Dermis microvascular lymphatic vessel endothelial cell (primary cell): ENCODE data around the gene GPR156. TPM values are rescaled to one million over a fixed set of nuclear protein-coding genes. Genes with fewer than 3 reads are reported as not detected.
"Not testable (repeated sequence)": the region's sequence is repeated elsewhere in the genome, so short reads cannot be mapped to it uniquely, and the experiment has no call there.

ENCODE experiments used
- DNase-seq, 2 donors: peaks; one replicate each; pipeline versions ENCODE4 v3.0.0 to v3.0.0-alpha.2; 2010; ENCODE audit warnings: low read depth in 2 of 2
- total RNA-seq: library from RNA; depleted of rRNA; stranded (reverse); fragments of >200 nt; gene quantifications from 2 replicates; pipeline ENCODE4 v1.2.1, GENCODE V29; 2014

Gene GPR156
- total RNA-seq = under 0.01 TPM in 2 replicates

GRCh38 chr3:120284747-120285507 is at the start of gene GPR156:
Gene GPR156, minus strand, starts transcription at chr3:120285222. Its CDS starts 41,124 bp downstream, at chr3:120244098.
- DNase-seq = peak in 1 of 2 donors; percentile 2

GRCh38 chr3:120332646-120333045 is 47.6 kb upstream of the GPR156 start:
- DNase-seq = no peak

- no peak for DNase-seq
Observed at GRCh38 chr3:120331076-120331475, 46.1 kb upstream of the GPR156 start.

GRCh38 chr3:120326784-120327183 is 41.8 kb upstream of the GPR156 start:
- DNase-seq = no peak

- no peak for DNase-seq
Observed at GRCh38 chr3:120324190-120324589, 39.2 kb upstream of the GPR156 start.

GRCh38 chr3:120323761-120324160 is 38.7 kb upstream of the GPR156 start:
- DNase-seq = not testable (repeated sequence)

- no peak for DNase-seq
Observed at GRCh38 chr3:120311863-120312794, 27.1 kb upstream of the GPR156 start.

GRCh38 chr3:120306519-120307455 is 21.8 kb upstream of the GPR156 start:
- DNase-seq = no peak

- DNase-seq = no peak
Observed at GRCh38 chr3:120304616-120305015, 19.6 kb upstream of the GPR156 start.

- DNase-seq = no peak
Observed at GRCh38 chr3:120302361-120302760, 17.3 kb upstream of the GPR156 start.

- peak; percentile 23 to 70 for DNase-seq
Observed at GRCh38 chr3:120300971-120301370, 15.9 kb upstream of the GPR156 start.

- no peak for DNase-seq
Observed at GRCh38 chr3:120299403-120299802, 14.4 kb upstream of the GPR156 start.

GRCh38 chr3:120298996-120299395 is 14.0 kb upstream of the GPR156 start:
- DNase-seq = no peak

GRCh38 chr3:120291552-120291951 is 6.5 kb upstream of the GPR156 start:
- not testable (repeated sequence) for DNase-seq

- DNase-seq = no peak
Observed at GRCh38 chr3:120289636-120290035, 4.6 kb upstream of the GPR156 start.

GRCh38 chr3:120286465-120286864 is 1.4 kb upstream of the GPR156 start:
- DNase-seq = no peak

GRCh38 chr3:120285508-120285841 is 453 bp upstream of the GPR156 start:
- DNase-seq = no peak

GRCh38 chr3:120281261-120281660 is 3.8 kb downstream of the GPR156 start:
- DNase-seq = no peak

- DNase-seq = no peak
Observed at GRCh38 chr3:120280566-120280965, 4.5 kb downstream of the GPR156 start.

- DNase-seq = no peak
Observed at GRCh38 chr3:120280026-120280425, 5.0 kb downstream of the GPR156 start.

- no peak for DNase-seq
Observed at GRCh38 chr3:120276767-120277166, 8.3 kb downstream of the GPR156 start.
